HFFc6 (cell line): ENCODE data around the gene AUTS2. TPM values are rescaled to one million over a fixed set of nuclear protein-coding genes. Genes with fewer than 3 reads are reported as not detected.

ENCODE experiments used
- DNase-seq: peaks from one replicate; pipeline ENCODE4 v3.0.0-alpha.2; 2018
- H3K27ac Mint-ChIP-seq: 2 replicates; pipeline ENCODE4 v1.8.0; 2020; ENCODE audit warnings: mild to moderate bottlenecking, mixed read lengths
- H3K27me3 Mint-ChIP-seq: 2 replicates; pipeline ENCODE4 v1.8.0; 2021; ENCODE audit warnings: mild to moderate bottlenecking, moderate library complexity, mixed read lengths; ENCODE audit not compliant: insufficient read depth
- H3K36me3 Mint-ChIP-seq: 2 replicates; pipeline ENCODE4 v1.8.0; 2021; ENCODE audit warnings: low read depth, mixed read lengths
- H3K4me1 Mint-ChIP-seq: 2 replicates; pipeline ENCODE4 v1.8.0; 2020; ENCODE audit warnings: low read depth, mixed read lengths
- H3K4me3 Mint-ChIP-seq: 2 replicates; pipeline ENCODE4 v1.8.0; 2020; ENCODE audit warnings: mild to moderate bottlenecking, moderate library complexity, mixed read lengths
- H3K9me3 Mint-ChIP-seq: 2 replicates; pipeline ENCODE4 v1.8.0; 2020; ENCODE audit warnings: mild to moderate bottlenecking, mixed read lengths
- CTCF ChIP-seq: fragments of 200-600 bp; sonication (generic); IDR thresholded peaks from 2 replicates; pipeline ENCODE4 v1.5.0; 2021; ENCODE audit warnings: antibody characterized with exemption, mild to moderate bottlenecking
- total RNA-seq, 6 experiments: library from RNA; stranded (reverse); fragmentation: NEBNext Ultra II Directional; extraction: Animal tissue kit (Norgen Biotek cat#: 25700); gene quantifications; 2 replicates in 1 of 6; 3 replicates in 5 of 6; pipeline ENCODE4 v1.2.3, GENCODE V29; 2021

The AUTS2 gene
- total RNA-seq, 6 experiments from 2014 or later: 0.02 to 0.19 (median 0.16) TPM; not detected in 2

DNA sequence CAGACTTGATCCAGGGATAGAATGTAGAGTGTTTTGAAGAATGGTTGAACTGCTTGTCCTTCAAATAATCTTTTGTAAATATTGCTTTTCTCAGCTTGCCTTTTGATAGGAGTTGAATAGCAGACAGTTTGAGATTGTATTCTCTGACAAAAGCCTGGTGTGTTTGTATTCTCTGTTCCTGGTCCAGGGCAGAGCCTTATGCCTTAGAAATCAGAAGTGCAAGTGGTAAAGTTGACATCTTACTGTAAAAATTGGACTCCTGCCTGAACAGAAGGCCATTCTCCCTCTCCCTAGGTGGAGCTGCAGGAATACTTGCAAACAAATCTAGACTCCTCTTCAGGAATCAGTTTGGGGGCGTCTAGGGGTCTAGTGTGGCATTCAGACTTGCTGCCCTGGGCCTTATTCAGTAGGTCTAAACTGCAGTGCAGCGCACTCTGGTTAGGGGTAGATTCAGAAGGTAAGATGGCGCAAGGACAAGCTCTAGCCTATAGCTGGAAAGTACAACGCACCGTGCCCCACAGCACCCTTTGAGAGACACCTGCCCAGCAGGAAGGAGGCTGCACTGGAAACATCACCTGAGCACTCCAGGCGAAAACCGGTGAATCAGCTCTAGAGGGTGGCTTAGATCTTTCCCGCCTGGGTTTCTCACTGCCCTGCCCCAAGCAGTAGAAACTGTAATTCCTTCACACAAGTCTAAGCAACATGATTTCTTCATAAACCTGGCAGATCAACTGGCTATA lies 925.1 kb downstream of the AUTS2 start:
- no peak overlapping the region for H3K4me3 Mint-ChIP-seq
- peaks cover 5% of the 10 kb centered on the region; the same call in 1 of the 2 replicates for H3K36me3 Mint-ChIP-seq
- TF ChIP-seq CTCF: no peak
- no peak for DNase-seq
- peaks cover 3% of the 10 kb centered on the region for H3K27me3 Mint-ChIP-seq
- H3K4me1 Mint-ChIP-seq: no peaks in the 10 kb centered on the region
- peaks cover 62% of the 10 kb centered on the region for H3K9me3 Mint-ChIP-seq
- H3K27ac Mint-ChIP-seq: no peak overlapping the region

DNA sequence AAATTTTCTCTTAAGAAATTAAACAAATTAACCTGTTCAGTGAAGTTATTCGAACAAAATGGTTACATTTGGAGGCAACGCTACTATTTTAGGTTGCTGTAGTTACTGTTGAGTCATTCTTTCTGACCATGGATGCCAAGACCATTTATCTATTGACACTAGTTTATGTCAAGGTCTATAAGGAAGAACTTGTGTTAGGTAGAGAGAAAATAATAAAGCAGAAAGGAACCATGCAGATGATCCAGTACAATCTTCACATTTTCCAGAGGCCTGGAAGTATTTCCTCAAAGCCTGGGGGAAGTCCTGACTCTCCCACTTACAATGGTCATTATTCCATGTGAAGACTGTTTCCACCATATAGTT lies 925.7 kb downstream of the AUTS2 start:
- no peak for TF ChIP-seq CTCF
- peaks cover 5% of the 10 kb centered on the region; the same call in 1 of the 2 replicates for H3K36me3 Mint-ChIP-seq
- H3K27ac Mint-ChIP-seq: no peak overlapping the region
- no peak overlapping the region for H3K4me3 Mint-ChIP-seq
- H3K9me3 Mint-ChIP-seq: peaks cover 64% of the 10 kb centered on the region
- peaks cover 3% of the 10 kb centered on the region for H3K27me3 Mint-ChIP-seq
- DNase-seq: no peak
- no peaks in the 10 kb centered on the region for H3K4me1 Mint-ChIP-seq

GRCh38 chr7:70525991-70526390 lies 927.7 kb downstream of the AUTS2 start:
- H3K4me1 Mint-ChIP-seq: no peaks in the 10 kb centered on the region
- H3K4me3 Mint-ChIP-seq: no peak overlapping the region
- H3K27me3 Mint-ChIP-seq: peaks cover 3% of the 10 kb centered on the region
- DNase-seq: no peak
- no peak for TF ChIP-seq CTCF
- H3K27ac Mint-ChIP-seq: no peak overlapping the region
- H3K9me3 Mint-ChIP-seq: peaks cover 58% of the 10 kb centered on the region
- peaks cover 5% of the 10 kb centered on the region; the same call in 1 of the 2 replicates for H3K36me3 Mint-ChIP-seq

DNA sequence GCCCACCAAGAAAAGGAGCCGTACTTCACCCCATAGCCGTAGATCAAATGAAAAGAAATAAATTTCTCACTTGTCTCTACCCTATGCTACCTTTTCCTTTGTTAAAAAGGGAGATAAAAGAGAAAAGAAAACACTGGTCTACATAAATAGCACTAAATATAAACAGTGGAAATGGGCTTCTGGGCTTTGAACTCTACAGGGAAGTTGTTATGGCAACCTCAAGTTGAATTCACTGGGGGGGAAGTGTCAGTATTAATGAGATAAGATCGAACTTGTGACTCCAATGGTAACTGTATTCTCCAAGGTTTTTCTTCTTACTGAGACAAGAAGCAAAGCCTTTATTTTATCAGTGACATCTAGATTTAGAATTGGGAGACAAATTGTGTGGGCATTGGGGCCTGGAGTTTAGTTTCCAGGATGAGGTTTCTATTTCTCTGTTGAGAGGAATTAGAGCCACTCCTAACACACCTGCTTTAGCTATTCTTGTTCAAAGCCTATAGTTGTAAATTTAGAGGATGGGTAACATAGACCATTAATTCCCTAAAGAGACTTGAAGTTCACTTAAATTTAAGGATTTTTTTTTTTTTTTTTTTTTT lies 929.3 kb downstream of the AUTS2 start:
- no peak for DNase-seq
- H3K4me3 Mint-ChIP-seq: no peak overlapping the region
- TF ChIP-seq CTCF: no peak
- H3K36me3 Mint-ChIP-seq: peaks cover 5% of the 10 kb centered on the region; the same call in 1 of the 2 replicates
- no peaks in the 10 kb centered on the region for H3K4me1 Mint-ChIP-seq
- H3K9me3 Mint-ChIP-seq: peaks cover 64% of the 10 kb centered on the region
- H3K27me3 Mint-ChIP-seq: peaks cover 3% of the 10 kb centered on the region
- H3K27ac Mint-ChIP-seq: no peak overlapping the region

DNA sequence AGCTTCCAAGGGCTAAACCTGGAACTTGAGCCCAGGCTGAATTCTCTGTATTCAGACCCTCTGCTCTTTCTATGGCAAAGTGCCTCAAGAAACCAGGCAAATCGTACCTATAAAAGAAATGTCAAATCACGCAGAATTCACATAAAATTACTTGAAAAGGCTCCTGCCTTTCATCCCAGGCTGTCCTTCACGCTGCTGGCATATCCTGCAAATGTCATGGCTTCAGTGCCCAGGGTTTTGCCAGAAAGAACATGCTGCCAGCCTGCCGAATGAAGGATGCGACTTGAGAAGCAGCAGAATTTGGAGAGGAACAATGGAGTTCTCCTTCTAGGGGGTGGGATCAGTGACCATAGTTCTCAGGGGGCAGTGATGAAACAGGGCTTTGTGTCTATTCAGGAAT lies 931.2 kb downstream of the AUTS2 start:
- Mint-ChIP-seq H3K27ac (no peak overlapping the region), H3K4me3 (no peak overlapping the region), H3K4me1 (no peaks in the 10 kb centered on the region), H3K27me3 (peaks cover 1% of the 10 kb centered on the region; the same call in 1 of the 2 replicates), H3K36me3 (peaks cover 5% of the 10 kb centered on the region; the same call in 1 of the 2 replicates), H3K9me3 (peaks cover 67% of the 10 kb centered on the region)
- no peak for TF ChIP-seq CTCF
- DNase-seq: no peak
